Activated naive CD4-positive, alpha-beta T cell treated with anti-CD3 and anti-CD28 coated beads for 36 hours (primary cell): ENCODE measurements around the gene MED29. TPM values are rescaled to one million over a fixed set of nuclear protein-coding genes. Genes with fewer than 3 reads are reported as not detected.

ENCODE experiments used
- CTCF ChIA-PET: fragments of 350-600 bp; sonication (Branson Sonifier 250); formaldehyde crosslinking; loops from one replicate; lab custom pipeline; 2021; ENCODE audit warnings: antibody characterized with exemption; lab: Charles Lee
- DNase-seq: peaks from one replicate; pipeline ENCODE4 v3.0.0-alpha.2; 2020
- H3K27ac Mint-ChIP-seq: one replicate; pipeline ENCODE4 v1.8.0; 2021; ENCODE audit warnings: mild to moderate bottlenecking, mixed read lengths
- H3K27me3 Mint-ChIP-seq: one replicate; pipeline ENCODE4 v1.8.0; 2021; ENCODE audit warnings: low read depth, mixed read lengths
- H3K36me3 Mint-ChIP-seq: one replicate; pipeline ENCODE4 v1.8.0; 2021; ENCODE audit warnings: low read depth, mixed read lengths
- H3K4me1 Mint-ChIP-seq: one replicate; pipeline ENCODE4 v1.8.0; 2021; ENCODE audit warnings: low read depth, mixed read lengths
- H3K4me3 Mint-ChIP-seq: one replicate; pipeline ENCODE4 v1.8.0; 2021; ENCODE audit warnings: mild to moderate bottlenecking, moderate library complexity, mixed read lengths
- H3K9me3 Mint-ChIP-seq: one replicate; pipeline ENCODE4 v1.8.0; 2021; ENCODE audit warnings: mixed read lengths
- intact Hi-C: fragments of 100-400 bp; cut with micrococcal nuclease; formaldehyde crosslinking; loops from one replicate; pipeline ENCODE4 v1.15.1; 2023
- total RNA-seq, 2 experiments: library from RNA; stranded (reverse); gene quantifications; one replicate each; pipeline ENCODE4 v1.2.3, GENCODE V29; 2021

MED29 gene
- total RNA-seq, 2 experiments from 2014 or later, result 18.0 to 18.5 TPM

GRCh38 chr19:39402346-39403300, 11.4 kb downstream of the MED29 start:
- CTCF ChIA-PET, result interaction anchor here (4.7 kb wide), 1 partner anchor 9 kb away, joined by 45 read pairs; the partner anchor contains the start of gene PLEKHG2
- intact Hi-C loops, result loop anchor here (1.0 to 10.0 kb wide), 4 partner anchors 10 to 1212 kb away; partner anchors contain the start of genes MED29, PAF1, PLEKHG2 and SERTAD1
- Mint-ChIP-seq H3K9me3 (no peaks in the 10 kb centered on the region), H3K27ac (peak overlapping the region; percentile 93), H3K4me3 (peak overlapping the region; percentile 84), H3K4me1 (peaks cover 69% of the 10 kb centered on the region), H3K36me3 (peaks cover 17% of the 10 kb centered on the region), H3K27me3 (no peaks in the 10 kb centered on the region)
- peak; percentile 94 for DNase-seq

- peak overlapping the region; percentile 93 for H3K27ac Mint-ChIP-seq
- H3K9me3 Mint-ChIP-seq, result no peaks in the 10 kb centered on the region
- CTCF ChIA-PET, result interaction anchor here (0.6 to 4.7 kb wide), 3 partner anchors 8 to 139 kb away, joined by 4 to 45 read pairs (median 4); partner anchors contain the start of gene PLEKHG2
- H3K27me3 Mint-ChIP-seq, result no peaks in the 10 kb centered on the region
- peaks cover 60% of the 10 kb centered on the region for H3K4me1 Mint-ChIP-seq
- DNase-seq, result peak; percentile 99
- intact Hi-C loops, result loop anchor here (2.0 to 10.0 kb wide), 3 partner anchors 553 to 1211 kb away; partner anchors contain the start of gene SERTAD1
- H3K4me3 Mint-ChIP-seq, result peak overlapping the region; percentile 84
- H3K36me3 Mint-ChIP-seq, result peaks cover 27% of the 10 kb centered on the region
Measured at GRCh38 chr19:39403331-39404312, 12.4 kb downstream of the MED29 start.

GRCh38 chr19:39405261-39405957, 14.2 kb downstream of the MED29 start:
- peak; percentile 35 for DNase-seq
- H3K36me3 Mint-ChIP-seq, result peaks cover 28% of the 10 kb centered on the region
- intact Hi-C loops, result loop anchor here (2.0 to 10.0 kb wide), 2 partner anchors 555 to 1209 kb away; no protein-coding TSS in a partner anchor

GRCh38 chr19:39405958-39406655, 14.9 kb downstream of the MED29 start:
- Mint-ChIP-seq H3K36me3 (peaks cover 28% of the 10 kb centered on the region), H3K4me3 (peak overlapping the region; percentile 86), H3K27me3 (no peaks in the 10 kb centered on the region), H3K27ac (peak overlapping the region; percentile 93), H3K9me3 (no peaks in the 10 kb centered on the region), H3K4me1 (peaks cover 57% of the 10 kb centered on the region)
- intact Hi-C loops, result loop anchor here (2.0 to 10.0 kb wide), 2 partner anchors 555 to 1209 kb away; no protein-coding TSS in a partner anchor
- peak; percentile 90 for DNase-seq
- CTCF ChIA-PET, result interaction anchor here (0.8 to 3.7 kb wide), 2 partner anchors 8 to 47 kb away, joined by 3 to 26 read pairs; no protein-coding TSS in a partner anchor

More at GRCh38 chr19:39405261-39405957, 14.2 kb downstream of the MED29 start:
- Mint-ChIP-seq H3K4me1 (peaks cover 56% of the 10 kb centered on the region), H3K27ac (peak overlapping the region; percentile 93), H3K9me3 (no peaks in the 10 kb centered on the region), H3K4me3 (peak overlapping the region; percentile 65), H3K27me3 (no peaks in the 10 kb centered on the region)
- CTCF ChIA-PET, result interaction anchor here (0.8 to 1.4 kb wide), 3 partner anchors 12 to 46 kb away, joined by 3 to 4 read pairs (median 3); no protein-coding TSS in a partner anchor

GRCh38 chr19:39406656-39407409, 15.7 kb downstream of the MED29 start, which contains the start of gene ZFP36:
Gene ZFP36, plus strand, starts transcription at chr19:39406847. Its CDS starts 58 bp downstream, at chr19:39406905.
- peak; percentile 87 for DNase-seq
- Mint-ChIP-seq H3K36me3 (peaks cover 28% of the 10 kb centered on the region), H3K27me3 (no peaks in the 10 kb centered on the region), H3K4me1 (peaks cover 55% of the 10 kb centered on the region), H3K4me3 (peak within 1 kb of the TSS; percentile 97), H3K9me3 (no peaks in the 10 kb centered on the region), H3K27ac (peak within 1 kb of the TSS; percentile 98)
- CTCF ChIA-PET, result interaction anchor here (3.7 kb wide), 1 partner anchor 9 kb away, joined by 26 read pairs; no protein-coding TSS in a partner anchor
- intact Hi-C loops, result loop anchor here (10.0 kb wide), 1 partner anchor 1208 kb away; no protein-coding TSS in a partner anchor

GRCh38 chr19:39407410-39407659, 16.2 kb downstream of the MED29 start:
- Mint-ChIP-seq H3K4me1 (peaks cover 52% of the 10 kb centered on the region), H3K4me3 (peak overlapping the region; percentile 97), H3K9me3 (no peaks in the 10 kb centered on the region), H3K27ac (peak overlapping the region; percentile 98), H3K36me3 (peaks cover 30% of the 10 kb centered on the region), H3K27me3 (peaks cover 2% of the 10 kb centered on the region)
- DNase-seq, result no peak
- intact Hi-C loops, result loop anchor here (10.0 kb wide), 1 partner anchor 1207 kb away; no protein-coding TSS in a partner anchor
- CTCF ChIA-PET, result interaction anchor here (0.6 to 3.7 kb wide), 2 partner anchors 10 to 357 kb away, joined by 3 to 26 read pairs; no protein-coding TSS in a partner anchor

GRCh38 chr19:39407660-39408391, 16.6 kb downstream of the MED29 start:
- Mint-ChIP-seq H3K4me3 (peak overlapping the region; percentile 97), H3K27ac (peak overlapping the region; percentile 98), H3K36me3 (peaks cover 29% of the 10 kb centered on the region), H3K9me3 (no peaks in the 10 kb centered on the region), H3K27me3 (peaks cover 2% of the 10 kb centered on the region), H3K4me1 (peaks cover 47% of the 10 kb centered on the region)
- intact Hi-C loops, result loop anchor here (10.0 kb wide), 1 partner anchor 1207 kb away; no protein-coding TSS in a partner anchor
- DNase-seq, result peak; percentile 75
- CTCF ChIA-PET, result interaction anchor here (0.6 to 3.7 kb wide), 4 partner anchors 10 to 357 kb away, joined by 3 to 26 read pairs (median 3); partner anchors contain the start of gene RPS16

- peaks cover 47% of the 10 kb centered on the region for H3K4me1 Mint-ChIP-seq
- H3K27me3 Mint-ChIP-seq, result peaks cover 2% of the 10 kb centered on the region
- H3K27ac Mint-ChIP-seq, result peak overlapping the region; percentile 98
- peak overlapping the region; percentile 97 for H3K4me3 Mint-ChIP-seq
- intact Hi-C loops, result loop anchor here (10.0 kb wide), 1 partner anchor 1206 kb away; no protein-coding TSS in a partner anchor
- peaks cover 29% of the 10 kb centered on the region for H3K36me3 Mint-ChIP-seq
- CTCF ChIA-PET, result interaction anchor here (0.6 to 3.7 kb wide), 3 partner anchors 11 to 27 kb away, joined by 3 to 26 read pairs (median 3); partner anchors contain the start of gene RPS16
- no peaks in the 10 kb centered on the region for H3K9me3 Mint-ChIP-seq
- DNase-seq, result peak; percentile 45
Measured at GRCh38 chr19:39408392-39409207, 17.4 kb downstream of the MED29 start.
